DOHH2 (cell line): Measurements from ENCODE around the gene TRPC4.

Source experiments
- H3F3A ChIP-seq: fragments of 200-600 bp; sonication (generic), shearing (Covaris generic); 2 replicates; pipeline ENCODE4 v1.6.0; 2016; ENCODE audit warnings: antibody characterized with exemption, mild to moderate bottlenecking; ENCODE audit not compliant: control insufficient read depth, insufficient read depth
- H3K27ac ChIP-seq: fragments of 200-600 bp; sonication (generic); 2 replicates; pipeline ENCODE4 v1.5.1; 2014; ENCODE audit warnings: low read depth, mild to moderate bottlenecking, low read length, moderate library complexity
- H3K27me3 ChIP-seq: fragments of 200-600 bp; sonication (generic); 2 replicates; pipeline ENCODE4 v1.6.1; 2014; ENCODE audit warnings: mild to moderate bottlenecking, low read length, mixed read lengths; ENCODE audit not compliant: control insufficient read depth
- H3K36me3 ChIP-seq: fragments of 200-600 bp; sonication (generic); 2 replicates; pipeline ENCODE4 v1.6.1; 2014; ENCODE audit warnings: mild to moderate bottlenecking, low read length, moderate library complexity, mixed read lengths; ENCODE audit not compliant: control insufficient read depth
- H3K4me1 ChIP-seq: fragments of 200-600 bp; sonication (generic); 2 replicates; pipeline ENCODE4 v1.6.1; 2014; ENCODE audit warnings: mild to moderate bottlenecking, low read length, mixed read lengths; ENCODE audit not compliant: control insufficient read depth
- H3K4me2 ChIP-seq: fragments of 200-600 bp; sonication (generic); 2 replicates; pipeline ENCODE4 v1.6.0; 2014; ENCODE audit warnings: mild to moderate bottlenecking, low read length, moderate library complexity
- H3K4me3 ChIP-seq: fragments of 200-600 bp; sonication (generic); 2 replicates; pipeline ENCODE4 v1.5.1; 2014; ENCODE audit warnings: mild to moderate bottlenecking, low read length, mixed read lengths
- H3K79me2 ChIP-seq: fragments of 200-600 bp; sonication (generic); 2 replicates; pipeline ENCODE4 v1.6.1; 2014; ENCODE audit warnings: mild to moderate bottlenecking, low read length, mixed read lengths; ENCODE audit not compliant: control insufficient read depth
- H3K9me2 ChIP-seq: fragments of 200-600 bp; sonication (generic); replicated peaks from 2 replicates; pipeline ENCODE4 v1.6.1; 2014; ENCODE audit warnings: mild to moderate bottlenecking, low read length, mixed read lengths; ENCODE audit not compliant: control insufficient read depth
- H3K9me3 ChIP-seq: fragments of 200-600 bp; sonication (generic); 2 replicates; pipeline ENCODE4 v1.6.1; 2014; ENCODE audit warnings: antibody characterized with exemption, low read length, mixed read lengths; ENCODE audit not compliant: control insufficient read depth, insufficient read depth
- H4K20me1 ChIP-seq: fragments of 200-600 bp; sonication (generic); 2 replicates; pipeline ENCODE4 v1.6.0; 2014; ENCODE audit warnings: low read depth, mild to moderate bottlenecking, antibody characterized with exemption, low read length, moderate library complexity; ENCODE audit not compliant: control insufficient read depth, insufficient read depth
- EZH2phosphoT487 ChIP-seq: fragments of 200-600 bp; sonication (generic); IDR thresholded peaks from 2 replicates; pipeline ENCODE4 v1.6.1; 2017; ENCODE audit warnings: borderline replicate concordance, mild to moderate bottlenecking, antibody characterized with exemption, low read length, moderate library complexity, mixed read lengths
- TF ChIP-seq, protein P1 (sequence below): fragments of 200-600 bp; sonication (generic); IDR thresholded peaks from one replicate; pipeline ENCODE4 v1.5.1; 2014; ENCODE audit warnings: antibody characterized with exemption, mild to moderate bottlenecking, low read depth, low read length; ENCODE audit not compliant: poor library complexity, severe bottlenecking

TRPC4 gene

DNA sequence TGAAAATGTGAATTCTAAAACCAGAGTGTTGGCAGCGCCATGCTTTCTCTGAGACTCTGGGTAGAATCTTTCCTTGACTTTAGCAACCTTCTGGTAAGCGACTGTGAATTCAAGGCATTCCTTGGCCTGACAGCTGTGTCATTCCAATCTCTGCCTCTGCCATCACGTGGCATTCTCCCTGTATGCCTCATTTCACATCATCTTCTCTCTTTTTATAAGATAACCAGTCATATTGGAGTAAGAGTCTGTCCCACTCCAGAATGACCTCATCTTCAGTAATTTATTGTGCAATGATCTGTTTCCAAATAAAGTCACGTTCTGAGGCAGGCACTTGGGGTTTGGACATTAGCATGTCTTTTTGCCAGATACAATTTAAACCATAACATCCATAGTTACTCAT lies 167.6 kb downstream of the TRPC4 start:
- Histone ChIP-seq H3K36me3 (no peaks in the 10 kb centered on the region), H4K20me1 (no peaks in the 10 kb centered on the region), H3K4me3 (no peak overlapping the region), H3K4me1 (no peaks in the 10 kb centered on the region), H3K9me3 (no peaks in the 10 kb centered on the region), H3K27me3 (no peaks in the 10 kb centered on the region), H3K79me2 (no peaks in the 10 kb centered on the region), H3K4me2 (no peak overlapping the region), H3K9me2 (no peaks in the 10 kb centered on the region), H3K27ac (no peak overlapping the region), H3F3A (no peaks in the 10 kb centered on the region)
- no peak for TF ChIP-seq EZH2phosphoT487
- TF ChIP-seq, protein P1, sequence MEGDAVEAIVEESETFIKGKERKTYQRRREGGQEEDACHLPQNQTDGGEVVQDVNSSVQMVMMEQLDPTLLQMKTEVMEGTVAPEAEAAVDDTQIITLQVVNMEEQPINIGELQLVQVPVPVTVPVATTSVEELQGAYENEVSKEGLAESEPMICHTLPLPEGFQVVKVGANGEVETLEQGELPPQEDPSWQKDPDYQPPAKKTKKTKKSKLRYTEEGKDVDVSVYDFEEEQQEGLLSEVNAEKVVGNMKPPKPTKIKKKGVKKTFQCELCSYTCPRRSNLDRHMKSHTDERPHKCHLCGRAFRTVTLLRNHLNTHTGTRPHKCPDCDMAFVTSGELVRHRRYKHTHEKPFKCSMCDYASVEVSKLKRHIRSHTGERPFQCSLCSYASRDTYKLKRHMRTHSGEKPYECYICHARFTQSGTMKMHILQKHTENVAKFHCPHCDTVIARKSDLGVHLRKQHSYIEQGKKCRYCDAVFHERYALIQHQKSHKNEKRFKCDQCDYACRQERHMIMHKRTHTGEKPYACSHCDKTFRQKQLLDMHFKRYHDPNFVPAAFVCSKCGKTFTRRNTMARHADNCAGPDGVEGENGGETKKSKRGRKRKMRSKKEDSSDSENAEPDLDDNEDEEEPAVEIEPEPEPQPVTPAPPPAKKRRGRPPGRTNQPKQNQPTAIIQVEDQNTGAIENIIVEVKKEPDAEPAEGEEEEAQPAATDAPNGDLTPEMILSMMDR: no peak

DNA sequence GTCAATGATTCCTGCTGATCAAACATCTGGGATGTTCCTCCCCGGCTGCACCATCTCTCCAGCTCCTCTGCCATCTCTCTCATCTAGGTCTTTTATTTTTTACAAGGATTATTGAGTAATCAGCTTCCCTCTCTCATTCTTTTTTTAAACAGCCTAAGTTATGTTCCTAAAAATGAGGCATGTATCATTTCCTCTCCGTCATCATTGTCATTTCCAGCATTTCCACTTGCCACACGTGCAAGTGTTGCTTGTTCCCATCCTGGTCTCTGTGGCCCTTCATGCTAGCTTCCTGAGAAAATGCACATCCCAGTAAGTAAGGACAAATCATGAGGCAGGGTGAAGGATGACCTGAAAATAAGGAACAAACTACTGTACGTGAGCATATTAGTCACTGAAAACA lies 168.3 kb downstream of the TRPC4 start:
- H3F3A ChIP-seq: no peaks in the 10 kb centered on the region
- no peaks in the 10 kb centered on the region for H3K36me3 ChIP-seq
- H3K79me2 ChIP-seq: no peaks in the 10 kb centered on the region
- no peaks in the 10 kb centered on the region for H3K9me2 ChIP-seq
- H4K20me1 ChIP-seq: no peaks in the 10 kb centered on the region
- H3K27me3 ChIP-seq: no peaks in the 10 kb centered on the region
- no peak overlapping the region for H3K4me3 ChIP-seq
- no peak overlapping the region for H3K27ac ChIP-seq
- TF ChIP-seq EZH2phosphoT487: no peak
- TF ChIP-seq, protein P1: no peak
- no peak overlapping the region for H3K4me2 ChIP-seq
- H3K9me3 ChIP-seq: no peaks in the 10 kb centered on the region
- H3K4me1 ChIP-seq: no peaks in the 10 kb centered on the region

GRCh38 chr13:37700887-37701286 lies 168.7 kb downstream of the TRPC4 start:
- Histone ChIP-seq H3K4me2 (no peak overlapping the region), H3K4me3 (no peak overlapping the region), H3K27ac (no peak overlapping the region), H3F3A (no peaks in the 10 kb centered on the region), H3K9me3 (no peaks in the 10 kb centered on the region), H4K20me1 (no peaks in the 10 kb centered on the region), H3K4me1 (no peaks in the 10 kb centered on the region), H3K9me2 (no peaks in the 10 kb centered on the region), H3K79me2 (no peaks in the 10 kb centered on the region), H3K27me3 (no peaks in the 10 kb centered on the region), H3K36me3 (no peaks in the 10 kb centered on the region)
- TF ChIP-seq EZH2phosphoT487: no peak
- TF ChIP-seq, protein P1: no peak

GRCh38 chr13:37695200-37695599 lies 174.4 kb downstream of the TRPC4 start:
- H3K9me3 ChIP-seq: no peaks in the 10 kb centered on the region
- no peaks in the 10 kb centered on the region for H3K27me3 ChIP-seq
- no peaks in the 10 kb centered on the region for H3K36me3 ChIP-seq
- no peak overlapping the region for H3K4me3 ChIP-seq
- no peaks in the 10 kb centered on the region for H3K9me2 ChIP-seq
- no peaks in the 10 kb centered on the region for H3K79me2 ChIP-seq
- no peak overlapping the region for H3K4me2 ChIP-seq
- no peaks in the 10 kb centered on the region for H3K4me1 ChIP-seq
- H3F3A ChIP-seq: no peaks in the 10 kb centered on the region
- H3K27ac ChIP-seq: no peak overlapping the region
- H4K20me1 ChIP-seq: no peaks in the 10 kb centered on the region
- TF ChIP-seq, protein P1: no peak
- no peak for TF ChIP-seq EZH2phosphoT487
